Activated naive CD4-positive, alpha-beta T cell treated with Interleukin-2 at 50 U/mL for 16 hours (primary cell): ENCODE data around the gene TMEM221.
"Not testable (repeated sequence)": the region's sequence is repeated elsewhere in the genome, so short reads cannot be mapped to it uniquely, and the experiment has no call there.

ENCODE experiments used
- DNase-seq: peaks from one replicate; pipeline ENCODE4 v3.0.0-alpha.2; 2020

TMEM221 gene

DNA sequence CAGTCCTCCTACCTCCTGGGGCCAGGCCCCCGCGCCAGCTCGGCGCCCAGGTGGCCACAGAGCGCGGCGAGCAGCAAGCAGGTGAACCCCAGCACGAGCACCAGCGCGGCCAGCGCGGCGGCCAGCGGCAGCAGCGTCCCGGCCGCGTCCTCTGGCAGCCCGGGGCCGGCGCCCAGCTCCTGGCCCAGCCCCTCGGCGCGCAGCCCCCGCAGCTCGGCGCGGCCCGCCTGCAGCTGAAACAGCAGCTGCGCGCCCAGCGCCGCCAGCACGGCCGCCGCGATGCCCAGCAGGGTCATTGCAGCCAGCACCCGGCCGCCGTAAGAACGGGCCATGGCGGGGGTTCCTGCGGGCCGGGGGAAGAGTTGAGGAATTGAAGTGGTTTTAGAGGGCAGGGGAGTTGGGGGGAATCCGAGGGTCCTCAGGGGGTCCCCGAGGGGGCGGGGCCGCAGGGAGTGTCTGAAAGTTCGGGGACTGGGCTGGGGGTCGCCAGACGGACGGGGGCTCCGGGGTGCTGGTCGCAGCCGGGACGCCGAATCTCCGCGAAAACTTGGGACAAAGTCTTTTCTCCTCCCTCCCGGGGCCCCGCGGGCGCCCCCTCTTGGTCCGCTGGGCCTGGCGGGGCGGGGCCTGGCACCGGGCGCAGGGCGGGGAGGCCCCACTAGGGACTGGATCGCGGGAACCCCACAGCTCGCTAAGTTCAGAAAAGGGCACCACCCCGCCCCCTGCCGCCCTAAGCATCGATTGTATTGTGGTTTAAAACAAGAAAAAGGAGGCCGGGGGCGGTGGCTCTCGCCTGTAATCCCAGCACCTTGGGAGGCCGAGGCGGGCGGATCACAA is at the start of gene TMEM221:
Gene TMEM221 (minus strand): TSS at position 538 of the 837 bp plus-strand sequence. CDS start 206 bp downstream, at position 332.
- DNase-seq = peak; percentile 57

GRCh38 chr19:17497149-17497798 is 48.8 kb upstream of the TMEM221 start:
- DNase-seq = no peak

DNA sequence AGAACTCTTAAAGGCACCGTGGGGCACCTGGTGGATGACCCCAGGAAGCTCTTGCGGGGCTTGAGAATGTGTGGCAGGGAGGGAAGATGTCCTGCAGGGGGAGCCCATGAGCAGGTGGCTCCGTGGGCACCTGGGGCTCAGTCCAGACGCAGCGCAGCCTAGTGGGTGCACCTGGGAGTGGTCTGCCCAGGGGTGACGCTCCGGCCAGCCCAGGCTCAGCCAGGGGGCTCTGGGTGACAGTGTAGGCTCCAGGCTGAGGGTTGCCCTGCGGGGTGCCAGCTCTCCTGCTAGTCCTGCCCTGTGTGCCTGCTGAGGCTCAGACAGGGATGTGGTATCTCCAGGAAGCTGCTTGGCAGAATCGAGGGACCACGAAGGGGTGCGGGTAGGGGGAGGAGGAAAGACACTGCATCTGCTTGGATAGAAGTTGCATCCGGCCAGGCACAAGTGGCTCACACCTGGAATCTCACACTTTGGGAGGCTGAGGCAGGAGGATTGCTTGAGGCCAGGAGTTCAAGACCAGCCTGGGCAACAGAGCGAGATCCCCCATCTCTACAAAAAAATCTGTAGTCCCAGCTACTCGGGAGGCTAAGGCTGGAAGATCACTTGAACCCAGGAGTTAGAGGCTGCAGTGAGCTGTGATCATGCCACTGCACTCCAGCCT is 48.0 kb upstream of the TMEM221 start:
- DNase-seq = peak; percentile 82

GRCh38 chr19:17495639-17496296 is 47.3 kb upstream of the TMEM221 start:
- DNase-seq = no peak

DNA sequence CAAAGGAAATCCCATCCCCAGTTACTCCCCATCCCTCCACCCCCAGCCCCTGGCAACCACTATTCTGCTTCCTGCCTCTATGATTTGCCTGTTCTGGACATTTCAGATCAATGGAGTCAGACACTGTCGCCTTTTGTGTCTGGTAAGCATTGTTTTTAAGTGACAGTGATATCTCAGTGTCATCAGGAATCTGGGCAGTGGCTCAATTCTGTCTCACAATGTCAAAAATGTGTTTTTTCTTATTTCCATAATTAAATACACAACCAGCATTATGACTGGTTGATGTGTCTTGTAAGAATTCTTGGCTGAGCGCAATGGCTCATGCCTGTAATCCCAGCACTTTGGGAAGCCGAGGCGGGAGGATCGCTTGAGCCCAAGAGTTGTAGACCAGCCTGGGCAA is 42.8 kb upstream of the TMEM221 start:
- no peak for DNase-seq

GRCh38 chr19:17490411-17490810 is 41.9 kb upstream of the TMEM221 start:
- peak; percentile 18 for DNase-seq

GRCh38 chr19:17489392-17490030 is 41.0 kb upstream of the TMEM221 start:
- no peak for DNase-seq

- peak; percentile 77 for DNase-seq
Observed at GRCh38 chr19:17488593-17489391, 40.3 kb upstream of the TMEM221 start.

DNA sequence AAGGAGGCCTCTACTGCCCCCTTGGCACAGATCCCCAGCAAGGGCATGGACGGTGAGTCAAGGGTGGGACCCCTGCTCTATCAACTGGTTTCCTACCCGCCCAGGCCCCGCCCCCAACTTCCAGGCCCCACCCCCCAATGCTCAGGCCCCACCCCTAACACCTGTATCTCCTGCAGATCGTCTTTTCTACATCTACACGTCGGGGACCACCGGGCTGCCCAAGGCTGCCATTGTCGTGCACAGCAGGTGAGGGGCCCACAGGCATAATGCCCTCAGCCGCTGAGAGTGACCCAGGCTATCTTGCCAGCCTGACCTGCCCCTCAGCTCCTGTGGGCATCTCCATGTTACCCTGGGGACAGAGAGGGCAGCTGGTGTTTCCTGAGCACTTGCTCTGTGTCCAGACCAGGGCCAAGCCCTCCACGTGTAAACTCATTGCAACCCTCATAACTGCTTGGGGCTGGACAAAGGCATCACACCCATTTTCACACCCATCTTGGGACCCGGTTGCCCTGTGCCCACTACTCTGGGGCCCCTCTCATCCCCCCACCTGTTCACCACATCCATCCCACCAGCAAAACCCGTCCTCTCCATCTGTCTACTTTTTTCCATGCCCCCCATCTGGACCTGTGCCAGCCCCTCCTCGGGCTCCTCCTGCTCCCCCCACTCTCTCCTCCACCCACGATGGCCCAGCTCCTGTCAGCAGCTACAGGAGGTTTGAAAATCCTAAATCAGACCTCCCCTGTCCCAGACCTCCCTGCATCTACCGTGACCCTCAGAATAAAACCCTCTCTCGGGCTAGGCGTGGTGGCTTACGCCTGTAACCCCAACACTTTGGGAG is 39.0 kb upstream of the TMEM221 start:
- no peak for DNase-seq

- DNase-seq = no peak
Observed at GRCh38 chr19:17486545-17487240, 38.2 kb upstream of the TMEM221 start.

DNA sequence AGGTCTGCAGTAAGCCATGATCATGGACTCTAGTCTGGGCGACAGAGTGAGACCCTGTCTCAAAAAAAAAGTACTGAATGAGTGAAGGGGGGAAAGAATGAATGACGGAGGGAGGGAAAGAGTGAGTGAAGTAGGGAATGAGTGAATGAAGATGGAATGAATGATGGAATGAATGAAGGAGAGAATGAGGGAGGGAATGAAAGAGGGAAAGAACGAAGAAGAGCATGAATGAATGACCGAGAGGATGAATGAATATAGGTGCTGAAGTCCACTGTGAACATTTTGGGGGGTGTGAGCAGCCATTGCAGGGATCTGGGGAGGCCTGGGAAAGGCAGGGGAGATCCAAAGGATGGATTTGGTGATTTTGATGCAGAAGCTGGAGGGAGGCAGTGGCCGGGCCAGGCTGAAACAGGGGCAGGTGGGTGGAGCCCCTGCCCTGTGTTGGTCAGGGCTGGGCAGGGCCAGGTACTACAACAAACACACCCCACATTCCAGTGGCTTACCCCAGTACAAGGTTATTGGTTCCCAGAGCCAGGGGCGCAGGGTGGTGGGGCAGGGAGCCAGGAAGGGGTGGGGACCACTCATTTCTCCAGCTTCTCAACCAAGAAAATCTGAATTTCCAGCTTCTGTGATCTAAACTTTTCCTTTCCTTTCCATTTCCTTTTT is 36.2 kb upstream of the TMEM221 start:
- no peak for DNase-seq

DNA sequence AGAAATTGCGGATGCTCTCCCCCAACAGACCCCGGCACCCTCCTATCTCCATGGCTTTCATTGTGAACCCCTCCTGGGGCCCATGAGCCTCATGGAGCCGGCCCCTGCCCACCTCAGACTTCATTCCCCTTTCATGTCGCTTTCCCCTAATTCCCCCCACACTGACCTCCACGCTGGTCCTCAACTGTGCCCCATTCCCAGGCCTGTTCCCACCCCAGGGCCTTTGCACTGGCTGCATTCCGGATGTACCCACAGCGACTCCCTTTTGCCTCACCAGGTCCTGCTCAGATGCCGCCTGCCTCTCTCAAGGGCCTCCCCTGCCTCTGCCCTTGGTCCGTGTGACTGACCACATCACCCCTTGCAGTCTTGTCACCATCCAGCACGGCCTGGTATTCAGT is 35.1 kb upstream of the TMEM221 start:
- DNase-seq = no peak

DNA sequence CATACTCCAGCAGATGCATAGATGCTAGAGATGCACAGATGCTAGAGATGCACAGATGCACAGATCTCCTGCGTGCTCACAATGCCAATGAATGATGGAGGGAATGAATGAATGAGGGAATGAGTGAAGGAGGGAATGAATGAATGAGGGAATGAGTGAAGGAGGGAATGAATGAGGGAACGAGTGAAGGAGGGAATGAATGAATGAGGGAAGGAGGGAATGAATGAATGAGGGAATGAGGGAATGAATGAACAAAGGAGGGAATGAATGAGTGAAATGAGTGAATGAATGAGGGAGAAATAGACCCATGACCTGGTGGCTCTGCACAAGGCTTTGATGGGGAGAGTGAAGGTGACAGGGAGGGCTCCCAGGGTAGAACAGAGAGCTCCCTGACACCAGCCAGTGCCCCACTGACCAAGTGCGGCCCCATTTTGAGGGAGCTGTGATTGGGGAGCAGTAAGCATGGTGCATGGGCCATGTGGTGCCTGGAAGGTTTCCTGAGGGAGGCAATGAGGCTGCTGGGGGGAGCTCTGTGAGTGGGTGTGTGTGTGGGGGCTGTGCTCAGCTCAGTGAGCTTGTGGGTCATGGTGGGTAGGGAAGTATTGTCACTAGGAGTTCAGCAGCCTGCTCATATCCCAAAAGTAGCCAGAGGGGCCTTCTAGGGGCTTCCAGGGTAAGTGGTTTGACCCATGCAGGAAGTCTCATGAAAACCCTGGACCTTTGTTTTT is 34.6 kb upstream of the TMEM221 start:
- DNase-seq = no peak

- DNase-seq = no peak
Observed at GRCh38 chr19:17481986-17482385, 33.5 kb upstream of the TMEM221 start.

DNA sequence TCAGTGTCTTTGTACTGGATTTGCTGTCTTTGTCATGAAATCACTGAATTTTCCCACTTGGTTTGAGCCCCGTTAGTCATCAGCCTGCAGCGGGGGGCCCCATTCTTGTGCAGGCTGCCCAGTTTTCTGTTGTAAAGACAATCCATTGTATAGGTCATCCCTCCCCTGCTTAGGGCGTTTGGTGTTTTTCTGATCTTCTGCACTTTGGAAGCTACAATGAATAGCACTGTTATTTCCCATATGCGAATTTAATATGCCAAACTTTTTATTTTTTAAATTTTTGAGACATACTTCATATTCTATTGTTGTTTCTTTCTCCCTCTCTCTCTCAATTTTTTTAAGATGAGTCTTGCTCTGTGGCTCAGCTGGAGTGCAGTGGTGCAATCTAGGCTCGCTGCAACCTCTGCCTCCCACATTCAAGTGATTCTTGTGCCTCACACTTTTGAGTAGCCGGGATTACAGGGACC is 30.9 kb upstream of the TMEM221 start:
- DNase-seq = no peak

GRCh38 chr19:17475541-17476115 is 27.2 kb upstream of the TMEM221 start:
- DNase-seq = no peak

DNA sequence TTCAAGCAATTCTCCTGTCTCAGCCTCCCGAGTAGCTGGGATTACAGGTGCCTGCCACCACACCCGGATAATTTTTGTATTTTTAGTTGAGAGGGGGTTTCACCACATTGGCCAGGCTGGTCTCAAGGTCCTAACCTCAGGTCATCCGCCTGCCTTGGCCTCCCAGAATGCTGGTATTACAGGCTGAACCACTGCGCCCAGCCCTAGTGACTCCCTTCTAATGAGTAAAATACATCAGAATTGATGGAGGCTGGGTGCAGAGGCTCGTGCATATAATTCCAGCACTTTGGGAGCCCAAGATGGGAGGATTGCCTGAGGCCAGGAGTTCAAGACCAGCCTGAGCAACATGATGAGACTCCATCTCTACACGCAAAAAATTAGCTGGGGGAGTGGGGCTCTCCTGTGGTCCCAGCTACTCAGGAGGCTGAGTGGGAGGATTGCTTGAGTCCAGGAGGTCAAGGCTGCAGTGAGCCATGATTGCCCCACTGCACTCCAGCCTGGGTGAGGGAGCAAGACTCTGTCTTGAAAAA is 26.6 kb upstream of the TMEM221 start:
- not testable (repeated sequence) for DNase-seq

DNA sequence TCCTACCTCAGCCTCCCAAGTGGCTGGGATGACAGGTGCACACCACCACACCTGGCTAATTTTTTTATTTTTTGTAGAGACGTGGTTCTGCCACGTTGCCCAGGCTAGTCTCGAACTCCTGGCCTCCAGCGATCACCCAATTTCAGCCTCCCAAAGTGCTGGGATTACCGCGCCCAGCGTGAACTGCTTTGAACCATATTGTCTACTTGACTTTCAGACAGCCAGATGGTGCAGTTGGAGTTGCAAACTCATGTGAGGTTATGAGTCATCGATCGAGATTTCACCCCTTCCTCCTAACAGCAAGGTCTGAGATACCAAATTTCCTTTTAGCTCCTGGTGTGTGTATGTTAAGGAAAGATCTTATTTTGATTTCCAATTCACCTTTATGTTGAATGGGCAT is 24.6 kb upstream of the TMEM221 start:
- DNase-seq = no peak
